ENCODE measurements around the gene VEGFA. TPM values are rescaled to one million over a fixed set of nuclear protein-coding genes. Genes with fewer than 3 reads are reported as not detected.

The VEGFA gene
- total RNA-seq, 1 donor from 2014 or later: 137 TPM

GRCh38 chr6:43793154-43793874 is 23.3 kb downstream of the VEGFA start:
- DNase-seq (ENCODE audit: low spot score): no peak
- H3K4me3 Mint-ChIP-seq (ENCODE audit: unreplicated experiment): no peak overlapping the region
- H3K9me3 Mint-ChIP-seq (ENCODE audit: low read depth): no peaks in the 10 kb centered on the region
- TF ChIP-seq, protein P1, sequence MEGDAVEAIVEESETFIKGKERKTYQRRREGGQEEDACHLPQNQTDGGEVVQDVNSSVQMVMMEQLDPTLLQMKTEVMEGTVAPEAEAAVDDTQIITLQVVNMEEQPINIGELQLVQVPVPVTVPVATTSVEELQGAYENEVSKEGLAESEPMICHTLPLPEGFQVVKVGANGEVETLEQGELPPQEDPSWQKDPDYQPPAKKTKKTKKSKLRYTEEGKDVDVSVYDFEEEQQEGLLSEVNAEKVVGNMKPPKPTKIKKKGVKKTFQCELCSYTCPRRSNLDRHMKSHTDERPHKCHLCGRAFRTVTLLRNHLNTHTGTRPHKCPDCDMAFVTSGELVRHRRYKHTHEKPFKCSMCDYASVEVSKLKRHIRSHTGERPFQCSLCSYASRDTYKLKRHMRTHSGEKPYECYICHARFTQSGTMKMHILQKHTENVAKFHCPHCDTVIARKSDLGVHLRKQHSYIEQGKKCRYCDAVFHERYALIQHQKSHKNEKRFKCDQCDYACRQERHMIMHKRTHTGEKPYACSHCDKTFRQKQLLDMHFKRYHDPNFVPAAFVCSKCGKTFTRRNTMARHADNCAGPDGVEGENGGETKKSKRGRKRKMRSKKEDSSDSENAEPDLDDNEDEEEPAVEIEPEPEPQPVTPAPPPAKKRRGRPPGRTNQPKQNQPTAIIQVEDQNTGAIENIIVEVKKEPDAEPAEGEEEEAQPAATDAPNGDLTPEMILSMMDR (IDR thresholded peaks at IDR 0.05): no peak
- H3K27me3 Mint-ChIP-seq (ENCODE audit: low read depth): no peaks in the 10 kb centered on the region
- H3K27ac Mint-ChIP-seq (ENCODE audit: unreplicated experiment): no peak overlapping the region
- peaks cover 11% of the 10 kb centered on the region for H3K4me1 Mint-ChIP-seq (ENCODE audit: low read depth)
- H3K36me3 Mint-ChIP-seq (ENCODE audit: low read depth): no peaks in the 10 kb centered on the region

DNA sequence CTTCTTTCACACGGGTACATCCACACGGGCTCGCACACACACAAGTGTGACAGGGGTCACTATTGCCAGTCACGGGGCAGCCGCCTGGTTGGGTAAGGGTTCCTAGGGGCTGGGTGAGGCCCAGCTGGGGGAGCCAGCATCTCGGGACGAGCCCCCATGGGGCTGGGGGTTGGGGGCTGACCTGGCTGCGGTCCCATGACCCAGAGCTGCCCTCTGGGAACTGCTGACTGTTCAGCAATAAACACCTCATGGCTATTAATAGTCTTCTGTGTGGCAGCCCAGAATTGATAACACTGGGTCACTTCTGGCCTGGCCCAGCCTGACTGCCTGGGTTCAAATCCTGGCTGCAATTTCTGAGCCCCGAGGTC is 23.8 kb downstream of the VEGFA start:
- Mint-ChIP-seq H3K27me3 (ENCODE audit: low read depth) (no peaks in the 10 kb centered on the region), H3K4me3 (ENCODE audit: unreplicated experiment) (no peak overlapping the region), H3K9me3 (ENCODE audit: low read depth) (no peaks in the 10 kb centered on the region), H3K4me1 (ENCODE audit: low read depth) (peaks cover 16% of the 10 kb centered on the region), H3K27ac (ENCODE audit: unreplicated experiment) (no peak overlapping the region), H3K36me3 (ENCODE audit: low read depth) (no peaks in the 10 kb centered on the region)
- no peak for DNase-seq (ENCODE audit: low spot score)
- TF ChIP-seq, protein P1 (IDR thresholded peaks at IDR 0.05): no peak

DNA sequence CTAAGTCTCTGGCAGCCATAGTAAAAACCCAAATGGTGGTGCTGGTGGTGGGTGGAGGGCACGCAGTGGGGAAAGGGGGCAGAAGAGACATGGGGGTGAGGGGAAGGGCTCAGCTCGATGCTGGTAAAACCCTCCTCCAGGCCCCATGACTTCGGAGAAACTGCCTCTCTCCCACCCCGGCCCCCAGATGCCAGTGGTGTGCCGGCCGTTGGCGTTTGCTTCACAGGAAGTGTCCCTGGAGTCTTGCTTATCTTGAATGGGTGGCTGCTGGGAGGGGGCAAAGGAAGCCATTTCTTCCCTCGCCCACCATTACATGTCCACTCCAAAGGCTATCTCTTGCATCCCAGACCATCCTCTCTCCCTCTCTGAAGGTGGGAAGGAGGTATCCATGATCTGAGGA is 25.4 kb downstream of the VEGFA start:
- H3K4me1 Mint-ChIP-seq (ENCODE audit: low read depth): peaks cover 6% of the 10 kb centered on the region
- no peaks in the 10 kb centered on the region for H3K27me3 Mint-ChIP-seq (ENCODE audit: low read depth)
- H3K9me3 Mint-ChIP-seq (ENCODE audit: low read depth): no peaks in the 10 kb centered on the region
- no peak overlapping the region for H3K4me3 Mint-ChIP-seq (ENCODE audit: unreplicated experiment)
- TF ChIP-seq, protein P1 (IDR thresholded peaks at IDR 0.05): no peak
- DNase-seq (ENCODE audit: low spot score): no peak
- H3K27ac Mint-ChIP-seq (ENCODE audit: unreplicated experiment): no peak overlapping the region
- no peaks in the 10 kb centered on the region for H3K36me3 Mint-ChIP-seq (ENCODE audit: low read depth)

DNA sequence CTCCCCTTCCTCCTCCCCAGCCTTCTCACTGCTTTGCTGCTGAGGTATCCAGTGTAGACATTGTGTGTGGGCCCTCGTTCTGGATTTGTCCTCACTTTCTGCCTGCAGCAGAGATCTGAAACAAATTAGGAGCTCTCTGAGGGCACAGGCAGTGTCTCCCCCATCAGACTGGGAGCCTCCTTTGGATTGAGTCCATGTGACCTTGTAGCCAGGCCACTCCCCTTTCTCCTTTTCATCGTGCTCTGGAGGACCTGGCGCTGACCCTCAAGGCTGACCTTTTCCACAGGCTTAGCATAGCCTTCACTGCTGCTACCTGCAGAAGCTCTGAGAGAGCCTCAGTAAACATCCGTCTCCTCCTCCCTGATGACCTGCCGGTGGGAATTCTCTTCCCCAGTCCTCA is 26.2 kb downstream of the VEGFA start:
- Mint-ChIP-seq H3K27me3 (ENCODE audit: low read depth) (no peaks in the 10 kb centered on the region), H3K27ac (ENCODE audit: unreplicated experiment) (no peak overlapping the region), H3K4me3 (ENCODE audit: unreplicated experiment) (no peak overlapping the region), H3K9me3 (ENCODE audit: low read depth) (no peaks in the 10 kb centered on the region), H3K4me1 (ENCODE audit: low read depth) (peaks cover 6% of the 10 kb centered on the region), H3K36me3 (ENCODE audit: low read depth) (no peaks in the 10 kb centered on the region)
- TF ChIP-seq, protein P1 (IDR thresholded peaks at IDR 0.05): no peak
- DNase-seq (ENCODE audit: low spot score): no peak

- H3K4me1 Mint-ChIP-seq (ENCODE audit: low read depth): peaks cover 6% of the 10 kb centered on the region
- no peak for DNase-seq (ENCODE audit: low spot score)
- TF ChIP-seq, protein P1 (IDR thresholded peaks at IDR 0.05): no peak
- H3K4me3 Mint-ChIP-seq (ENCODE audit: unreplicated experiment): no peak overlapping the region
- no peaks in the 10 kb centered on the region for H3K9me3 Mint-ChIP-seq (ENCODE audit: low read depth)
- no peak overlapping the region for H3K27ac Mint-ChIP-seq (ENCODE audit: unreplicated experiment)
- H3K27me3 Mint-ChIP-seq (ENCODE audit: low read depth): peaks cover 2% of the 10 kb centered on the region
- H3K36me3 Mint-ChIP-seq (ENCODE audit: low read depth): no peaks in the 10 kb centered on the region
Observed at GRCh38 chr6:43796903-43797890, 27.2 kb downstream of the VEGFA start.

Data from chondrocyte (in vitro differentiated cells).